NAMALWA (cell line): Measurements from ENCODE around the gene GINS1.

Source experiments
- DNase-seq: peaks from one replicate; pipeline ENCODE4 v3.0.0-alpha.2; 2015; ENCODE audit warnings: low spot score

GINS1 gene

GRCh38 chr20:25477014-25477882 is 69.8 kb downstream of the GINS1 start:
- no peak for DNase-seq

- DNase-seq: no peak
These were observed 71.6 kb downstream of the GINS1 start for GRCh38 chr20:25478889-25479568.

- no peak for DNase-seq
These were observed 72.2 kb downstream of the GINS1 start for GRCh38 chr20:25479638-25480037.

- no peak for DNase-seq
These were observed 72.7 kb downstream of the GINS1 start for GRCh38 chr20:25480156-25480555.

- no peak for DNase-seq
These were observed 73.3 kb downstream of the GINS1 start for GRCh38 chr20:25480797-25481196.

- DNase-seq: no peak
These were observed 73.9 kb downstream of the GINS1 start for GRCh38 chr20:25481235-25481917.

- DNase-seq: no peak
These were observed 74.4 kb downstream of the GINS1 start for GRCh38 chr20:25481918-25482253.

GRCh38 chr20:25483431-25484132 is 76.1 kb downstream of the GINS1 start:
- DNase-seq: no peak

GRCh38 chr20:25484224-25484846 is 76.9 kb downstream of the GINS1 start:
- no peak for DNase-seq

GRCh38 chr20:25484911-25485511 is 77.5 kb downstream of the GINS1 start:
- DNase-seq: no peak

GRCh38 chr20:25485872-25486271 is 78.4 kb downstream of the GINS1 start:
- no peak for DNase-seq

GRCh38 chr20:25486377-25486776 is 78.9 kb downstream of the GINS1 start:
- no peak for DNase-seq

- no peak for DNase-seq
These were observed 79.8 kb downstream of the GINS1 start for GRCh38 chr20:25487306-25487705.

GRCh38 chr20:25487975-25488374 is 80.5 kb downstream of the GINS1 start:
- DNase-seq: no peak

GRCh38 chr20:25489221-25489871 is 81.9 kb downstream of the GINS1 start:
- DNase-seq: no peak

- no peak for DNase-seq
These were observed 83.4 kb downstream of the GINS1 start for GRCh38 chr20:25490656-25491445.

- no peak for DNase-seq
These were observed 84.1 kb downstream of the GINS1 start for GRCh38 chr20:25491446-25492038.

- DNase-seq: no peak
These were observed 85.7 kb downstream of the GINS1 start for GRCh38 chr20:25493137-25493536.

- DNase-seq: no peak
These were observed 86.5 kb downstream of the GINS1 start for GRCh38 chr20:25493748-25494505.
